ENCODE measurements around the gene RBMX. TPM values are rescaled to one million over a fixed set of nuclear protein-coding genes. Genes with fewer than 3 reads are reported as not detected.

The RBMX gene
- 100 to 1,000 TPM; 252 to 257 TPM for total RNA-seq

GRCh38 chrX:136880452-136881013 is at the start of gene RBMX:
Gene RBMX, minus strand, starts transcription at chrX:136880725. Its CDS starts 1,298 bp downstream, at chrX:136879427.

Other genes with a start within 250 kb of the RBMX start
- gene CD40LG, start 232.6 kb downstream of the RBMX start, total RNA-seq: 10 to 100 TPM; 66.6 to 72.7 TPM
- 10 to 100 TPM; 90.6 to 90.7 TPM for gene ARHGEF6, start 99.8 kb downstream of the RBMX start, total RNA-seq
- not detected for gene GPR101, start 153.3 kb upstream of the RBMX start, total RNA-seq

All from activated naive CD4-positive, alpha-beta T cell treated with anti-CD3 and anti-CD28 coated beads, Interleukin-2, amount 10 ng/mL, durations not matched to agents 5 hours and 36 hours (primary cell).